CD1c-positive myeloid dendritic cell (primary cell): ENCODE results near the gene ENKD1.

ENCODE experiments used
- DNase-seq: peaks from one replicate; pipeline ENCODE4 v3.0.0-alpha.2; 2016; ENCODE audit errors: extremely low spot score

Gene ENKD1

DNA sequence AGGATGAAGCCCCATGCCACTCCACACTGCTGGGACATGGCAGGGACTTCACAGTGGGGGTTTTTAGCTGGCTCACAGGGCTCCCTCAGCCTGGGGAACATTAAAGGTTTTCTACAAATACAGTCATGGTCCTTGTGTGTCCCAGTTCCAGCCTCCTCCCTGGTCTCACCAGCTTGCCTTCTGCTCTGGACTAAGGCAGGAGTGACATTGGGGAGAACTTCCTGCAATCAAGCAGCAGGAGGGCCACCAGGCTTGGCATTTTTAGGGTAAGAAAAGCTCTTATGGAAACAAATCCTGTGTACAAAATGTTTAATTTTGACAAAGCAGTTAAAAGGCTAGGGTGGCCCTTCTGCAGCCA lies 3.9 kb downstream of the ENKD1 start:
- DNase-seq = no peak

DNA sequence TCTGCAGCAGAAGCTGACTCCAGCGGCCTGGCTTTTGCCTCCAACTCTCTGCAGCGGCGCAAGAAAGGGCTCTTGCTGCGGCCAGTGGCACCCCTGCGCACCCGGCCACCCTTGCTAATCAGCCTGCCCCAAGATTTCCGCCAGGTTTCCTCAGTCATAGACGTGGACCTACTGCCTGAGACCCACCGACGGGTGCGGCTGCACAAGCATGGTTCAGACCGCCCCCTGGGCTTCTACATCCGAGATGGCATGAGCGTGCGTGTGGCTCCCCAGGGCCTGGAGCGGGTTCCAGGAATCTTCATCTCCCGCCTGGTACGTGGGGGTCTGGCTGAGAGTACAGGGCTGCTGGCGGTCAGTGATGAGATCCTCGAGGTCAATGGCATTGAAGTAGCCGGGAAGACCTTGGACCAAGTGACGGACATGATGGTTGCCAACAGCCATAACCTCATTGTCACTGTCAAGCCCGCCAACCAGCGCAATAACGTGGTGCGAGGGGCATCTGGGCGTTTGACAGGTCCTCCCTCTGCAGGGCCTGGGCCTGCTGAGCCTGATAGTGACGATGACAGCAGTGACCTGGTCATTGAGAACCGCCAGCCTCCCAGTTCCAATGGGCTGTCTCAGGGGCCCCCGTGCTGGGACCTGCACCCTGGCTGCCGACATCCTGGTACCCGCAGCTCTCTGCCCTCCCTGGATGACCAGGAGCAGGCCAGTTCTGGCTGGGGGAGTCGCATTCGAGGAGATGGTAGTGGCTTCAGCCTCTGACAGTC lies 4.5 kb downstream of the ENKD1 start:
- DNase-seq = no peak

DNA sequence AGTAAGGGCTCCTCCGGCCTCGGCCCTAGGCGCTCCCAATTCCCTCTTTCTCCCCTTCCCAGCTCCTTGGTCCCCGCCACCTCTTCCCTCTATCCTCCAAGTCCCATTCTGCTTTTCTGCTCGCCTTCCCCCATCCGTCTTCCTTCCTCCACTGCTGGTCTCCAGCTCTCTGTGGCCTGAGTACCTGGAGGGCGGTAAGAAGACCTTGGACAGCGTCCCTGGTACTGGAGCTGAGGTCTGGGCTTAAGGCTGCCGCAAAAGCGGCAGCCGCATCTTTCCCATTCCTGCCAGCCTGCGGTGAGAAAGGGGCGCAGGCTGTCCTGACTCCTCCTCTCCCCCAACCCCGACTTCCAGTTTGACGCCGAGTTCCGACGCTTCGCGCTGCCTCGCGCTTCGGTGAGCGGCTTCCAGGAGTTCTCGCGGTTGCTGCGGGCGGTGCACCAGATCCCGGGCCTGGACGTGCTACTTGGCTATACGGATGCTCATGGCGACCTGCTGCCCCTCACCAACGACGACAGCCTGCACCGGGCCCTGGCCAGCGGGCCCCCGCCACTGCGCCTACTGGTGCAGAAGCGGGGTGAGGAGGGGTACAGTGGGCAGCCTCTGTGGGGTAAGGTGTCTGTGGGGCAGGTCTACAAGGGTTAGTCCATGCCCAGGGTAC lies 5.3 kb downstream of the ENKD1 start:
- DNase-seq = peak; percentile 38

DNA sequence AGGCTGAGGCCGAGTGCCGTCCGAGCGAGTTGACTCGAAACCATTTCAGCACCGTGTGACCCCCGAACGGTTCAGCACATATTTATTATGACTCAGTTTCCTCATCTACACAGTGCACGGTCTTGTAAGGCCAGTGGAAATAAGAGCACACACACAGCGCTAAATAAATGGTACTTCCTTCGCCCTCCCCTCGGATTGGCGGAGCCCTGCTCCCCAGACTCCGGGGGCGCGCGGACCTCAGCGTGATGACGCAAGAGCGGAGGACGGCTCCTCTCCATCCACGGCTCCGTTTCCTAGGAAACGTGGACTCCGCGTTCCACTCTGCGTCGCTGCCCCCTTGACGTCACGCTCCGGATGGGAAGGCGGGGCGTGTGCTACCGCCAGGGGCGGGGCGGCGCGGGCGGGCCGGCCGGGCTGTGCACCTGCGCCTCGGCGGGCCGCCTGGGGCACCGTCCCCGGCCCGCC lies 6.0 kb downstream of the ENKD1 start, which contains the start of gene PARD6A:
Gene PARD6A (plus strand): TSS at position 397 of the 465 bp plus-strand sequence. CDS start 79 bp downstream, outside the sequence.
- peak; percentile 99 for DNase-seq

DNA sequence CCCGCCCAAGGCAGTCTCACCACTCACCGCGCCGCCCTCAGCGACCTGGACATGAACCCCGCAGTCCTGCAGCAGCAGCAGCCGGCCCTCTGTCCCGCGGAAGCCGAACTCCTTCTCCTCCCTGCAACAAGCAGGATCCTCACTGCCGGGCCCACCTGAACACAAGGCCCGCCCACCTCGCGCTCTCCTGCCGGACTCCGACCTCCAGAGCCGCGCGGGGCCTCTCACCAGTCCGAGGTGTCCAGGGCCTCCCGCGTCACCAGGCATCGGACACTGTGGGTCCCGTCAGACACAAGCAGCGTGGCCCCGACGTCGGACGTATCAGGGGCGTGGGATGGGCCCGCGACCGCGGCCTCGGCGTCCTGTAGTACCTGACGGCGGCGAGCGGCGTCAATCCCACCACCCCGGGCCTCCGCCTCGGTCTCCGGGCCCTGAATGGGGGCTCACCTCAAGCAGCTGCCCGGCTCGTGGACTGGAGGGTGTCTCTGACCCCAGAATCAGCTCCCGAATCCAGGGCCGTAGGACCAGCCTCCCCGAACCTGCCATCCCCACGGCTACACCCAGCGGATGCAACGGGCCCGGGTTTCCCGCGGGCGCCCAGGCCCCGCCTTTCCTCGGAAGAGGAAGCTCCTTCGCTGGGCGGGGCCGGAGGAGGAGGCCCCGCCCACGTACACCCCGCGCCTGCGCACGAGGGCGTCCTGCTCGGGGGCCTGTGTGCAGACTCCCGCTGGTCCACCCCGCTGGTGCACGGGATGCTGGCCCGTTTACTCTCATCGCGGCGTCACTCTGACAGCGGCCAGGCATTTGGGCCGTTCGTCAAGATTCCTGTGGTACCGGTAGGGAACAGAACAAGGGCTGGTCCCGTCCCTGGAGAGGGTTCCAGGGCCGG lies 6.6 kb downstream of the ENKD1 start, which contains the start of gene ACD:
Gene ACD (minus strand): TSS at position 586 of the 889 bp plus-strand sequence. CDS start 40 bp downstream, at position 546.
- peak; percentile 99 for DNase-seq

DNA sequence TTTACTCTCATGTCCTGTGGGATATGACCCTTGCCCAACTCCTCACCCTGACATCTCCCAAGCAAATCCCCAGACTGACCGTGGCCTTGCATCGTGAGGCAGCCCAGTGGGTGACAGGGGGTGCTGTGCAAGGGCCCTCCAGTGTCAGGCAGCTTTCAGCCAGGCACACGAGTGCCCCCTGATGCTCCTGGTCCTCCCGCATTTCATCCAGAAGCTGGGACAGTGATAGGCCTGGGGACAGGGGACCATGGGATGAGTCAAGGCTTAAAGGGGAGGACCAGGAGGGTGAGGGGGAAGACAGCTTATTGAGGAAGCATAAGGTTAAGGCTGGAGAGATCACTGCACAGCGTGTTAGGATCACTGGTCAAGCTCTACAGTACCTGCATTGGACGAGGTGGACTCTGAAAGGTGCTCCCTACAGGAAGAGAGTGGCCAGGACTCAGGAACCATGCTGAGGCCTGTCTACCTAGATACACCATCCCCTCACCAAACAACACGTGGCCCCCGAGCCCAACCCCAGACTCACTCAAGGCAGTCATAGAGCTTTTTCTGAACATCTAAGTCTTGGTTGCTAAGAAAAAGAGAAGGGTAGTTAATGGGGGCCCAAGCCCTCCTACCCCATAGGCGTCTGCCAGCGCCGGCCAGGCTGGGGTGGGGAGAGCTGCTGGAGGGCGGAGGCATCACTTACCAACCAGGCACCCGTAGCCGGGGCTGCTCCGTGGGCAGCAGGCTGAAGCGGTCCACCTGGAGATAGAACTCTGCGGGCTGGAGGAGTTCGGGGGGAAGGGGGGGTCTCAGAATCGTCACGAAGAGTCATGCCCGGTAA lies 7.5 kb downstream of the ENKD1 start:
- DNase-seq = no peak

DNA sequence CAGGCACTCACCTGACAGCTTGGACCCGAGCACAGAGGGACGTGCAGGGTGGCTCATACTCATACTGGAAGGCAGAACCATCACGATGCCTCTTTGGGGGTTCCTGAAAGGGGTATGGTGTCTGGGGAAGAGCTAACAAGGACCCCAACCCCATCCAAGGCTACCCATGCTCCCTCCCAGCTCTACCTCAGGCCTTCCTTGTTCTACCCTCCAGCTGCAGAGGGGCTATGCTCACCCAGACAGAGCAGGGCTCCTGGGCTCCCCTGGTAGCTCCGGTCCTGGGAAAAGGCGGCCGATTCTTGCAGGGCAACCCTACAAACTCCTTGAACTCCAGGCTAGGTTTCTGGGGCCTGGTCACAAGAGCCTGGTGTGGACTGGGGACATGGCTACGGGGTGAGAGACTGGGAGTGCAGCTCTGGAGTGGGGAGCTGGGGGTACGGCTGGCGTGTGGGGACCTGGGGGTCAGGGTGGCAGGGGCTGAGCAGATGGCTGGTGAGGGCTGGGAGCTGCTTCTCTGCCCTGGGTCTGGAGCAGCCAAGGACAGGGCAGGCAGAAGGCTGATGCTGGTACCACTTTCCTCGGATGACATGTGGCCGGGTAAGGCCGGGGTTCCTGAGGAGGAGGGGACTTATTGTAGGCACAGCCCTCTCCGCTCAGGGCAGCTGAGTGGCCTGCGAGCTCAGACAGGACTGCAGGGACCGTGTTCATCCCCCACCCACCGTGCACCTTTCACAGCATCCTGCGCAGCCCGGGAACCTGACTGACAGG lies 8.6 kb downstream of the ENKD1 start:
- no peak for DNase-seq

DNA sequence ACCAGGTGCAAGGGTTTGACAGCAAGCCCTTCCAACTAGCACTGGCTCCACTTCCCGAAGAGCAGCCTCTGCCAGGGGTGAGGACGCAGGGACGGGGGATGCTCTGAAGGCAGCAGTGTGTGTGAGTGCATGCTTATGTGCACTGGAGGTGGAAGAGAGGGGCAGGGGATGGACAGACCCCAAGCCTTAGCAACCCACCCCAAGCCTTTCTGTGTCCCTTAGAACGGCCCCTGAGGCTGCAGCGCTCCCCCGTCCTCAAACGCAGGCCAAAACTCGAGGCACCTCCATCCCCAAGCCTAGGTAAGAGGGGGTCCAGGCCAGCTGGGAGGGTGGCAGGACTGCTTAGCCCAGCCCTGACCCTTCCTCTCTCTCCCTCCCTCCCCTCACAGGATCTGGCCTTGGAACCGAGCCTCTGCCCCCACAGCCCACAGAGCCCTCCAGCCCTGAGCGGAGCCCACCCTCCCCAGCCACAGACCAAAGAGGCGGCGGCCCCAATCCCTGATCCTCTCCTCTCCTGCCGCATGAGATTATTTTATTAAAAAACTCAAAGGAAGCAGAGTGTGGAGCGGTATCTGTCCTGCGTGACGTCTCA lies 9.4 kb downstream of the ENKD1 start:
- no peak for DNase-seq

DNA sequence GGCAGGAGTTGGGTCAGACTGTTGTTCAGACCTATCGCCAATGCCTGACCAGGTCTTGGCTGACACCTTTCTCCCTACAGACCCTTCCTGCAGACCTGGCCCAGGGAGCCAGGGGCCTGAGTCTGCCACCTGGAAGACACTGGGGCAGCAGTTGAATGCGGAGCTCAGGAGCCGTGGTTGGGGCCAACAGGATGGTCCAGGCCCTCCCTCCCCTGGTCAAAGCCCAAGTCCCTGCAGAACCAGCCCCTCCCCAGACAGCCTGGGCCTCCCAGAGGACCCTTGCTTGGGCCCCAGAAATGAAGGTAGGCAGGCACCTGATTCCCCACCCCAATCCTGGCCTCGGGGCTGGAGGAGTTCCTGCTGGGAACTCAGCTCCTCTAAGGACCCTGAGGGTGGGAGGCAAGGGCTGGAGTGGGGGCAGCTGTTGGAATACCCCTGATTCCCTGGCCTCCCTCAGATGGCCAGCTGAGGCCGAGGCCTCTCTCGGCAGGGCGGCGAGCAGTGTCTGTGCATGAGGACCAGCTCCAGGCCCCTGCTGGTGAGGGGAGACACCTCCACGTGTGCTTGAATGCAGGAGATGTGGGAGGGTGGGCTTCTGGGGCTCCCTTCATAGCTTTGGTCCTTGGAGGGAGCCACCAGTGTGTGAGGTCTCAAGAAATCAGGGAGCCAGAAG lies 10.1 kb downstream of the ENKD1 start:
- DNase-seq = no peak

DNA sequence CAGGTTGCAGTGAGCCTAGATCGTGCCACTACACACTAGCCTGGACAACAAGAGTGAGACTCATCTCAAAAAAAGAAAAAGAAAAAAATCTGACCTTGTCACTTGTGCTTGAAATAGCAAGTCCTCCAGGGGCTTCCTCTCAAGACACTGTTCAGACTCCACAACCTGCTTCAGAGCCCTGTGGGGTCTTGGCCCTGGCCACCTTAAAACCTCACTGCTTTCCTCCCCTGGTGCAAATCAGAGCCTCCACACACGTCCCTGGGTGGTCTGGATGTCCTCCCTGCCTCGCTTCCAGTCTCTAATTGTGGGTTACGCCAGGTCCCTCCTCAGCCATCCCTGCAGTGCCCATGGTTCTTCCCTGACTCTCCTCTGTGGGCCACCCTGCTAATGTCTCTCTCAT lies 11.2 kb downstream of the ENKD1 start:
- DNase-seq = no peak

DNA sequence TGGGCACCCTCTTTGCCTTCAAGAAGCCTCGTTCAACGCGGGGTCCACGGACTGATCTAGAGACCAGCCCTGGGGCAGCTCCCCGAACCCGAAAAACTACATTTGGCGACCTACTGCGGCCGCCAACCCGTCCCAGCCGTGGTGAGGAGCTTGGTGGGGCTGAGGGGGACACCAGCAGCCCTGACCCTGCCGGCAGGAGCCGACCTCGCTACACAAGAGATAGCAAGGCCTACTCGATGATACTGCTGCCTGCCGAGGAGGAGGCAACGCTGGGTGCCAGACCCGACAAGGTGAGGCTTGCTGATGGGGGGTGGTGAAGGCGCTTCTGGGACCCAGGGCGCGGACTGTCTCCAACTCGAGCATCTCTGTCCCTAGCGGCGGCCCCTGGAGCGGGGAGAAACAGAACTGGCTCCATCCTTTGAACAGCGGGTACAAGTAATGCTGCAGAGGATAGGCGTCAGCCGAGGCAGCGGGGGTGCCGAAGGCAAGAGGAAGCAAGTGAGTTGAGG lies 12.1 kb downstream of the ENKD1 start:
- no peak for DNase-seq

DNA sequence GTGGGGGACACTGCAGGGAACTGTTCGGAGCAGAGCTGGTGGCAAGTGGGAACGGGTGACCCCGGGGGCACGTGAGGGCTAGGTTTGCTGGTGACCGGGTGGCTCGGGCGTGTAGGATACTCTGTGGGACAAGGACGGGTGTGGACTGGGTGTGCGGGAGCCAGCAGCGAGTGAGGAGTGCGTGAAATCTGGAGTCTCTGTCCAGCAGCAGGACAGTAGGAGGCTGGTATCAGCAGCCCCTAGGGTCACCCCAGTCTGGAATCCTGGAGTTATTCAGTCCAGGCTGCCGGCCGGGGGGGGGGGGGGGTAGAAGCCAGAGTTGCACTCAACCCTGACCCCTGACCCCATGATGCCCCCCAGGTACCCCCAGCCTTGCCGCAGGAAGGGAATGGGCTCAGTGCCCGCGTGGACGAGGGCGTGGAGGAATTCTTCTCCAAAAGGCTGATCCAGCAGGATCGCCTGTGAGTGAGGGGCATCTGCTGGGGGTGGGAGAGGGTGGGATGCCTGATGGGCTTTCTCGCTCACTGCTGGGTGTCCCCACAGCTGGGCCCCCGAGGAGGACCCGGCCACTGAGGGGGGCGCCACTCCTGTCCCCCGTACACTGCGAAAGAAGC lies 12.7 kb downstream of the ENKD1 start:
- DNase-seq = no peak

DNA sequence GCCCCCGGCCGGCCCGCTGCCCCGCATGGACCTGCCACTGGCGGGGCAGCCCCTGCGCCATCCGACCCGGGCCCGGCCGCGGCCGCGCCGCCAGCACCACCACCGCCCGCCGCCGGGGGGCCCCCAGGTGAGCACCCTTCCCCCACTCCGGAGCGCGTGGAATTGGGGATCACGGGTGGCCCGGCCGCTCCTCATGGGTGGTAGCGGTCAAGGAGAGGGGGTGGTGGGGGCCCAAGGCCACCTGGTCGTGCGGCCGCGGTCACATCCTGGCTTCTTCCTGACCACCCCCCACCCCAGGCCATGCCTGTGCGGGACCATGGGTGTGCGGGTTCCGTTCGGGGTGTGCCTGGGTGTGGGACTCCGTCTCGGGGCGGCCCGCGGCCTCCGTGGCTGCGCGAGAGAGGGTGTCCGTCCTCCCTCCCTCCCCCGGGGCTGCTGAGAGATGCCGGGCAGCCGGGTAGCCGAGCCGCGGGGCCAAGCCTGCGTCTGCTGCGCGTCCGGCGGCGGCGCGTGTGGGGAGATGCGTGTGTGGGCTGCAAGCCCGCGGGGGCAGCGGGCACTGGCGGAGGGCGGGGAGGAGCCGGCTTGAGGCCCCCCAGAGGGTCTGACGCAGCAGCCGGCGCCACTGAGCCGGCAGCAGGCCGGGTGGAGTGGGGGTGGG lies 13.3 kb downstream of the ENKD1 start:
- no peak for DNase-seq

DNA sequence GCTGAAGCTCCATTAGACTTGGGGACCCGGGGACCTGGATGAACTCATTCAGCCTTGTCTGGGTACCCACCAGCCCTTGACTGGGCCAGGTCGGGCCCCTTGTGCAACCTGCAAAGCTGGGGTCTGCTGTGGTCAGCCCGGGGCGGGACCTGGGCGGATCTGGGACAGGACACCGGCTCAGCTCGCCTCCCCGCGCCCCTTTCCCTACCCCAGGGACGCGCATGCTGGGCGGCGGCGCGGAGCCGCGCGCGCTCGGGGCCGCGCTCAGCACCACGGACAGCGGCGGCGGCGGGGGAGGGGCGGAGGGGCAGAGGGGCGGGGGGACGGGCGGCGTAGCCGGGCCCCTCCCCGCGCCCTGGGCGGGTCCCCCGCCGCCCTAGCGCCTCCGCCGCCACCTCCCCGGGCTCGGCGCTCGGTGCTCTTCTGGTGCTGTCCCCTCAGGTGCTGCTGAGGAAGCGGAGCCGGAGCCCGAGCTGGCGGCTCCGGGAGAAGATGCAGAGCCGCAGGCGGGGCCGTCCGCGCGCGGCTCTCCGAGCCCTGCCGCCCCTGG lies 13.9 kb downstream of the ENKD1 start:
- DNase-seq = peak; percentile 23

DNA sequence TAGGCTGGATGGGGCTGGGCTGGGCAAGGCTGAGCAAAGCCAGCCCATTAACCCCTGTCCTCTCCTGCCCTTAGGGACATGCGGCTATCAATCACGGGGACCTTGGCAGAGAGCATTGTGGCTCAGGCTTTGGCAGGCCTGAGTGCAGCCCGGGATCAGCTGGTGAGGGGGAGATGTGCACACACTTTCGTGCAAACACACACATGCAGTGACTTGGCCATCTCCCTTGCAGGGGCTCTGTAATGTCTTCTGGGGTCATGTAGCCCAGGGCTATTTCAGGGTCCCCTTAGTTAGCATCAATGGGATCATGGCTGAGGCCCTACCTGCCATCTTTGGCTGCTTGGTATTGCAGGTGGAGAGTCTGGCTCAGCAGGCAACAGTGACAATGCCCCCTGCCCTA lies 14.7 kb downstream of the ENKD1 start:
- no peak for DNase-seq

DNA sequence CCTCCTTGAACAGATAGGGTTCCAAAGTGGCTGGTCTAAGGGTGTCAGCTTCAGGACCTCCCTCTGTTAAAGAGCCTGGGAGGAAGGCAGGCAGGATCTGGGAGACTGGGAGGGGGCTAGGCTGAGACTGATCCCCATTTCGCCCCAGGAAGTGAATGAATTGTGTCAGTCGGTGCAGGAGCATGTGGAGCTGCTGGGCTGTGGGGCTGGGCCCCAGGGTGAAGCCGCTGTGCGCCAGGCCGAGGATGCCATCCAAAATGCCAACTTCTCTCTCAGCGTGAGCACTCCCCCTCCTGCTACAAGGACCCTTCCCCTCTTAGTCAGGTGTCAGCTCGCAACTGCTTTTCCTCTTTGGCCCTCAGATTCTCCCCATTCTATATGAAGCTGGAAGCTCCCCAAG lies 15.5 kb downstream of the ENKD1 start:
- DNase-seq = no peak

DNA sequence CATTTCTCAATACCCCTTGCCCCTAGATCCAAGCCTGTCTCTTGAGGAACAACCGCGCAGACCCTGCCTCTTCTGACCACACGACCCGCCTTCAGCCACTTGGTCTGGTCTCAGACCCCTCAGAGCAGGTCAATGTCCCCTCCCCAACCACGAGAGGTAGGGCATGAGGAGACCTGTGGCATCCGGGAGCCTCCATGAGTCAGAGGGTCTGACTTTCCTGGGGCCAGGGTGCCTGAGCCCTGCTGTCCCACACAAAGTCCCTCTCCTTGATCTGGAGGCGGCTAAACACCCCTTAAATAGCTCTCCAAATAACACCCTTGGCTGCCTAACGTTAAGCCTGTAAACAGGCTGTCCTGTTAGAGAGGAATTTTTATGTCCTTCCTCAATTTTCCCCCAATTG lies 16.5 kb downstream of the ENKD1 start:
- DNase-seq = no peak

DNA sequence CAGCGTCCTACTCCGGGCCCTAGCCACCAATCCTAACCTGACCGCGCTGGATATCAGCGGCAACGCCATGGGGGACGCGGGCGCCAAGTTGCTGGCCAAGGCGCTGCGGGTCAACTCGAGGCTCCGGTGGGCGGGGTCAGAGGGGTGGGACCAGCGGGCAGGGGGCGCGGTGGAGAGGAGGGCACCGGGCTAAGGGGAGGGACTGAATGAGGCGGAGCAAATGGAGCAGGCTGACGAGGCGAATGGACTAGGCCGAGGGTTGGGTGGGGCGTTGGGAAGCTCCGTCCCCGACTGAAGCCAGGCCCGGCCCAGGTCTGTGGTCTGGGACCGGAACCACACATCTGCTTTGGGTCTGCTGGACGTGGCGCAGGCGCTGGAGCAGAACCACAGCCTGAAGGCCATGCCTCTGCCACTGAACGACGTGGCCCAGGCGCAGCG lies 17.0 kb downstream of the ENKD1 start:
- no peak for DNase-seq
